HUES64 (cell line): Measurements from ENCODE around the gene SLC1A3.

Experiments
- H3K27ac ChIP-seq: 2 replicates; pipeline ENCODE4 v1.7.0; 2013; ENCODE audit warnings: low read depth, low read length, inconsistent platforms
- H3K27me3 ChIP-seq: 2 replicates; pipeline ENCODE4 v1.6.1; 2013; ENCODE audit warnings: mild to moderate bottlenecking, low read length; ENCODE audit not compliant: insufficient read depth
- H3K36me3 ChIP-seq: 2 replicates; pipeline ENCODE4 v1.6.1; 2013; ENCODE audit warnings: mild to moderate bottlenecking, low read length; ENCODE audit not compliant: insufficient read depth
- H3K4me1 ChIP-seq: 2 replicates; pipeline ENCODE4 v1.6.1; 2013; ENCODE audit warnings: mild to moderate bottlenecking, low read length, moderate library complexity; ENCODE audit not compliant: insufficient read depth
- H3K4me3 ChIP-seq: 2 replicates; pipeline ENCODE4 v1.5.1; 2013; ENCODE audit warnings: mild to moderate bottlenecking, low read length, moderate library complexity
- H3K9ac ChIP-seq: 2 replicates; pipeline ENCODE4 v1.6.1; 2013; ENCODE audit warnings: mild to moderate bottlenecking, low read depth, low read length
- H3K9me3 ChIP-seq: 2 replicates; pipeline ENCODE4 v1.6.1; 2013; ENCODE audit warnings: low read depth, low read length; ENCODE audit not compliant: insufficient read depth
- WGBS: fragments of 150-250, 120-280 bp; methylation state at CpG from one replicate; pipeline ENCODE4 v1.1.7; 2013; ENCODE audit warnings: missing lambda C conversion rate; 5-methylcytosine and 5-hydroxymethylcytosine counted together

SLC1A3 gene

DNA sequence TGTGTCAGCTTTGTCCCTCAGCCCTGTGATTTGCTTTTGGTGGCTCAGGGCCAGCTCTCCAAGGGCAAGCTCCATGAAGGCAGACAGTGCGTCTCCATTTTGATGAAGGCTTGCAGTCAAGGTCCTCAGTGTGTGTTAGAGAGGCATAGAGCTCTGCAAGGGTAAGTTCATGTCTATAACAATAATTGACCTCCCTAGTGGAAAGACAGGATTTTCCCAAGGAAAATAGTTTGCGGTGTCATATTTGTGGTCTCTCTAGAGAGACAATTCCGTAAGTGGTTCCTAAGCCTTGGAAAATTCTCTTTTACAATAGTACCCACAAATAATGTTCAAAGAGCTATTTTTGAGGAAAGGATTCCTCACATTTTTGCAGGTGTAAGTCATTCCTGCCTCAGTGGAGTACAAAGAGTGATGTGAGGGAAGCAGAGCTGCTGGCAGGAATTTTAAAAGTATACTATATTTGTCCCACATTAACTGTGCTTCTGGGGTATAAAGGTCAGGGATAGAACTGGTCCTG is 40.2 kb downstream of the SLC1A3 start:
- WGBS = 99% methylated on average over 3 of the region's 3 CpGs
- H3K9me3 ChIP-seq = no peaks in the 10 kb centered on the region
- H3K4me3 ChIP-seq = no peak overlapping the region
- H3K36me3 ChIP-seq = no peaks in the 10 kb centered on the region; the same call in 1 of the 2 replicates
- H3K27me3 ChIP-seq = no peaks in the 10 kb centered on the region
- no peaks in the 10 kb centered on the region; the same call in 1 of the 2 replicates for H3K4me1 ChIP-seq
- H3K9ac ChIP-seq = no peak overlapping the region
- H3K27ac ChIP-seq = no peak overlapping the region

GRCh38 chr5:36647046-36647445 is 40.6 kb downstream of the SLC1A3 start:
- Histone ChIP-seq H3K27me3 (no peaks in the 10 kb centered on the region), H3K4me3 (no peak overlapping the region), H3K9me3 (no peaks in the 10 kb centered on the region), H3K9ac (no peak overlapping the region), H3K4me1 (no peaks in the 10 kb centered on the region; the same call in 1 of the 2 replicates), H3K27ac (no peak overlapping the region), H3K36me3 (no peaks in the 10 kb centered on the region; the same call in 1 of the 2 replicates)

GRCh38 chr5:36648426-36648825 is 42.0 kb downstream of the SLC1A3 start:
- H3K4me3 ChIP-seq = no peak overlapping the region
- no peaks in the 10 kb centered on the region; the same call in 1 of the 2 replicates for H3K4me1 ChIP-seq
- H3K36me3 ChIP-seq = no peaks in the 10 kb centered on the region; the same call in 1 of the 2 replicates
- H3K27me3 ChIP-seq = no peaks in the 10 kb centered on the region
- no peaks in the 10 kb centered on the region for H3K9me3 ChIP-seq
- no peak overlapping the region for H3K9ac ChIP-seq
- H3K27ac ChIP-seq = no peak overlapping the region
- WGBS = 84% methylated on average over 3 of the region's 3 CpGs

DNA sequence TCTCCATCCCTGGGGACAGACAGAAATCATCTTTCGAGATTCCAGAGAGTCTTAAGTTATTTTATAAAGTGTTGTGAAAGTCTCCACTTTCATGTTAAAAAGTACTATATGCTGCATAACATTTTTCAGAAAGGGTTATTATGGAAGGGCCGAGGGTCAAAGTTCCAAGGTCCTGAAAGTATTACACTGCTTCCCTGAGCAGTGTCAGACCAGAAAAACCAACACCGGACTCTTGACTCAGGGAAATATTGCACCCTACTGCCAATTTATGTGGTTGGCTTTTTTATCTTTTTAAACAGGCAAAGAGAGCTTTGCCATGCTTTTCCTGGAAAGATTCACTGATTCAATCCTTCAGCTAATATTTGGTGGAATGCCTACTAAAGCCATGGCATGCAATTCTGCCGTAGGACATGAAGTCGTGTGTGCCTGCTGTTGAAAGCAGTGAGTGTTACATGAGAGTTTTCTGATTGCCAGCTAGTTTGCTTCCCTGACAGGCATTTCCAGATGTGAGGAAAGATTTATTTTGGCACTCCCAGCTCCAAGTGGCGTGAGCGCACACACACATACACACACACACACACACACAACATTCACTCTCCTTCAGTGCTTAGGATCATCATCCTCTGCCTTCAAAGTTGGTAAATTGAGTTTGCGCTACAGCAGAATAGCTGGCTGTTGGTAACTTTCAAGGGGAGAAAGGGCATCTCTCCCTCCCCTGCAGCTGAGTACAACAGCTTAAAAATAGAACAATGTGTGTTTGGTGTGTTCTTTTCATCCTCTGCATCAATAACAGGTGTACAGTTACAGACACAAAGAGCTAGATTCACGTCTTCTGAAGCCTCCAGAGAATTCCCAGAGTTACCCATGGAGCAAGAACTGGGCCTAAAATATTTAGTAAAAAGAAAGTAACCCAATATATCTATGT is 45.6 kb downstream of the SLC1A3 start:
- Histone ChIP-seq H3K4me1 (peaks cover 17% of the 10 kb centered on the region), H3K27ac (no peak overlapping the region), H3K9me3 (no peaks in the 10 kb centered on the region), H3K27me3 (no peaks in the 10 kb centered on the region), H3K4me3 (no peak overlapping the region), H3K9ac (no peak overlapping the region), H3K36me3 (no peaks in the 10 kb centered on the region; the same call in 1 of the 2 replicates)
- WGBS = 87% methylated on average over 9 of the region's 9 CpGs

GRCh38 chr5:36653044-36653705 is 46.8 kb downstream of the SLC1A3 start:
- Histone ChIP-seq H3K27ac (no peak overlapping the region), H3K4me3 (no peak overlapping the region), H3K9ac (no peak overlapping the region), H3K27me3 (no peaks in the 10 kb centered on the region), H3K9me3 (no peaks in the 10 kb centered on the region), H3K4me1 (peaks cover 22% of the 10 kb centered on the region), H3K36me3 (no peaks in the 10 kb centered on the region; the same call in 1 of the 2 replicates)
- 95% methylated on average over 5 of the region's 5 CpGs for WGBS

GRCh38 chr5:36654564-36654963 is 48.2 kb downstream of the SLC1A3 start:
- H3K9me3 ChIP-seq = no peaks in the 10 kb centered on the region
- no peak overlapping the region for H3K9ac ChIP-seq
- no peaks in the 10 kb centered on the region for H3K36me3 ChIP-seq
- H3K4me3 ChIP-seq = no peak overlapping the region
- peaks cover 22% of the 10 kb centered on the region for H3K4me1 ChIP-seq
- H3K27ac ChIP-seq = no peak overlapping the region
- H3K27me3 ChIP-seq = no peaks in the 10 kb centered on the region
- 63% methylated on average over 3 of the region's 3 CpGs for WGBS

- Histone ChIP-seq H3K27ac (no peak overlapping the region), H3K4me3 (no peak overlapping the region)
- 53% methylated on average over 4 of the region's 4 CpGs for WGBS
Observed at GRCh38 chr5:36655161-36655560, 48.8 kb downstream of the SLC1A3 start.

DNA sequence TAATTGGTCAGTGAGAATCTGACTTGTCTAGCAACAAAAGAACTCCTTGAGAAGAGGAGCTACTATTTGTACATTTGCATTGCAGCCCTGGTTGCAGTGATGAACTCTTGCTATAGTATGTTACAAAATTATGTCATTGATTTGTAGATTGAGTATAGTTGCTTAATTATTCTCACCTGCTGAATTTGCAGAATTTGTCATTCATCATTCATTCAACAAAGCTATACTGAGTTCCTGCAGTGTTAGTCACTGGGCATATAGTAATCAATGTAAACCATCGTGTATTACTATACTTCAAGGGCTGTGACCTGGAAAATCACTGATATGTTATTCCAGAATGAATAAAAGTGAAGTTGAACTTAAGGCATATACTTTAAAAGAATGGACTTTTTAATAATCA is 50.1 kb downstream of the SLC1A3 start:
- peaks cover 22% of the 10 kb centered on the region for H3K4me1 ChIP-seq
- no peak overlapping the region for H3K4me3 ChIP-seq
- H3K27ac ChIP-seq = no peak overlapping the region
- H3K9me3 ChIP-seq = no peaks in the 10 kb centered on the region
- 100% methylated on average over 1 of the region's 1 CpG for WGBS
- H3K36me3 ChIP-seq = no peaks in the 10 kb centered on the region
- no peaks in the 10 kb centered on the region for H3K27me3 ChIP-seq
- no peak overlapping the region for H3K9ac ChIP-seq

More at GRCh38 chr5:36655161-36655560, 48.8 kb downstream of the SLC1A3 start:
- Histone ChIP-seq H3K36me3 (no peaks in the 10 kb centered on the region), H3K9ac (no peak overlapping the region), H3K4me1 (peaks cover 22% of the 10 kb centered on the region), H3K27me3 (no peaks in the 10 kb centered on the region), H3K9me3 (no peaks in the 10 kb centered on the region)

DNA sequence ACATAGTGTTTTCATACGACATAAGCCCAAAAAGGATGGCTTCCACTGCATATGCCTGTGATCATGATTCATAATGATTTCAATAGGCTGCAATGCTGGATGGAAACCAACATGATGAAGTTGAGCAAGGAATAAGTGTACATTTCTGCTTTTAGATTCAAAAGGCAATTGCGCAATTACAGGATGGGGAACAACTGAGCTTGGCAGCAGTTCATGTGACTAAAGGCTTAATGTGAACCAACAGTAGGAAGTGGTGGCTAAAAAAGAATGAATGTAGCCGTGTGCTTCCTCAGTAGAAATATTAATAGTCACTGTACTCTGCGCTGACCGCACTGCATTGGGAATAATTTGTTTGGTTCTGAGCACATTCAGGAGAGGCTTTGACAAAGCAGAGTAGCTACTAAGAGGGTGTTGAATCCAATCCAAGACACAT is 51.2 kb downstream of the SLC1A3 start:
- H3K27me3 ChIP-seq = no peaks in the 10 kb centered on the region
- H3K9me3 ChIP-seq = no peaks in the 10 kb centered on the region
- 93% methylated on average over 5 of the region's 5 CpGs for WGBS
- H3K36me3 ChIP-seq = no peaks in the 10 kb centered on the region
- no peak overlapping the region for H3K9ac ChIP-seq
- H3K4me3 ChIP-seq = no peak overlapping the region
- H3K4me1 ChIP-seq = peaks cover 22% of the 10 kb centered on the region
- H3K27ac ChIP-seq = no peak overlapping the region

DNA sequence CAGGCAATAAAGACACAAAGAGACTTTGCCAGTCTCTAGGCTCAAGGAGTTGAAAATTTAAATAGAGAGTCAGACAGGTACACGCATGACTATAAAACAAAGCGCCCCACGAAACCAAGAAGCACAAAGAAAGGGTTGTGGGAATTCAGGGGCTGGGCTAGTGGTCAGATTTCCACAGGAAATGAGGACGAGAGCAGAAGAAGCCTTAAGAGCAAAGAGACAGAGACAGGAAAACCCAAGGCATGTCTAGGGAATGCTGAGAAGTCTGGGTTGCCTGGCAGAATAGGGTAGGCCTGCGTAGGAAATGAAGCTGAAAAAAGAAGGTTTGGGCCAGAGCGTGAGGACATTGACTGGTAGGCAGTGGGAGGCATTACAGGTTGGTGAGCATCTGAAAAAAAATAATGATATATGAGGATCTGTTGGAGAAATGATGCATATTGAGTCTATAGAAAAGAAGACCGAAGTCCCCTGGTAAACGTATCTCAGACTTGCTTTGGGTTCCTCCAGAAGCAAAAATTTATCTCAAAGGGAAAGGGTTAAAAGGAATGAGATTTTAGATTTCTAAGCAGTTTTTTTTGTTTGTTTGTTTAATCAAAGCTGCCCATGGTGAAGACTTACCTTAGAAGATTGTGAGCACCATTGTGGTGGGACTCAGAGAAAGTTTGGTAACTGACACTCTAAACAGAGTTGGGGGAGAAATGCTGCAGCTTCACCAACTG is 51.8 kb downstream of the SLC1A3 start:
- no peaks in the 10 kb centered on the region for H3K27me3 ChIP-seq
- no peak overlapping the region for H3K27ac ChIP-seq
- H3K36me3 ChIP-seq = no peaks in the 10 kb centered on the region
- H3K4me3 ChIP-seq = no peak overlapping the region
- H3K4me1 ChIP-seq = peaks cover 22% of the 10 kb centered on the region
- H3K9me3 ChIP-seq = no peaks in the 10 kb centered on the region
- H3K9ac ChIP-seq = no peak overlapping the region
- 93% methylated on average over 8 of the region's 8 CpGs for WGBS
